Heart left ventricle (tissue), 16 donors: ENCODE results near the gene TNRC18. TPM values are rescaled to one million over a fixed set of nuclear protein-coding genes. Genes with fewer than 3 reads are reported as not detected.
A peak's percentile ranks its signal among the peaks of the same experiment; 100 is the strongest.

Experiments
- ATAC-seq, 4 donors: fragments of 200-7000 bp; cut with Tn5 transposase; one replicate each; pipeline ENCODE4 v1.9.1; 2020 to 2022; ENCODE audit warnings: moderate library complexity in 4 of 4, mild to moderate bottlenecking in 3 of 4, moderate number of reproducible peaks in 1 of 4
- DNase-seq, 5 donors: peaks; one replicate each; pipeline ENCODE4 v3.0.0-alpha.2; 2020
- H3K27ac ChIP-seq, 12 donors: fragments of 200-600 bp; sonication (generic) in 4 of 12; one replicate each; pipeline versions ENCODE4 v1.5.0 to v1.8.0; 2016 to 2022; ENCODE audit warnings: mild to moderate bottlenecking in 2 of 12
- H3K27me3 ChIP-seq, 9 donors: fragments of 200-600 bp; sonication (generic) in 2 of 9; one replicate each; pipeline versions ENCODE4 v1.5.1 to v1.8.0; 2016 to 2022; ENCODE audit warnings: mild to moderate bottlenecking in 3 of 9
- H3K36me3 ChIP-seq, 9 donors: fragments of 200-600 bp; sonication (generic) in 2 of 9; one replicate each; pipeline versions ENCODE4 v1.5.0 to v1.8.0; 2018 to 2022; ENCODE audit warnings: mild to moderate bottlenecking in 2 of 9
- H3K4me1 ChIP-seq, 12 donors: fragments of 200-600 bp; sonication (generic) in 4 of 12; one replicate each; pipeline versions ENCODE4 v1.5.0 to v1.8.0; 2016 to 2022; ENCODE audit warnings: mild to moderate bottlenecking in 3 of 12
- H3K4me3 ChIP-seq, 12 donors: fragments of 200-600 bp; sonication (generic) in 4 of 12; one replicate each; pipeline versions ENCODE4 v1.5.0 to v1.8.0; 2017 to 2022; ENCODE audit warnings: mild to moderate bottlenecking in 9 of 12, moderate library complexity in 4 of 12
- H3K9me3 ChIP-seq, 12 donors: fragments of 200-600 bp; sonication (generic) in 4 of 12; one replicate each; pipeline versions ENCODE4 v1.5.0 to v1.8.0; 2016 to 2022; ENCODE audit warnings: mild to moderate bottlenecking in 1 of 12
- POLR2A ChIP-seq, 2 donors: fragments of 450-650 bp; IDR thresholded peaks; one replicate each; pipeline ENCODE4 v1.6.1; 2017; ENCODE audit warnings: antibody characterized with exemption in 2 of 2, mild to moderate bottlenecking in 2 of 2, moderate library complexity in 2 of 2
- WGBS, 4 donors: extraction: QIAGEN DNeasy Blood & Tissue Kit in 2 of 4; methylation state at CpG; one replicate each; pipeline versions ENCODE4 v1.1.5 to v1.1.7; 2013 to 2018; 5-methylcytosine and 5-hydroxymethylcytosine counted together
- intact Hi-C, 10 donors: fragments of 100-400 bp; cut with DNase I; formaldehyde crosslinking; loops; one replicate each; pipeline versions ENCODE4 v1.11.1 to v1.14.2; 2022
- polyA plus RNA-seq, 2 donors: library from polyadenylated mRNA; stranded (reverse); fragments of 200-250 nt; gene quantifications; one replicate each; pipeline ENCODE4 v1.2.3, GENCODE V29; 2013
- total RNA-seq, 9 donors: library from RNA; depleted of rRNA in 2 of 9; stranded (reverse); fragments of >200 nt in 2 of 9; fragmentation: NEBNext Ultra II Directional in 3 of 9; extraction: Animal tissue kit (Norgen Biotek cat#: 25700) in 3 of 9; gene quantifications; one replicate each; pipeline versions ENCODE4 v1.1.0 to v1.2.4, GENCODE V29; 2016 to 2023
- TF ChIP-seq, protein P1 (sequence below), 12 donors: fragments of 200-600 bp; sonication (generic) in 4 of 12; IDR thresholded peaks; one replicate each; pipeline versions ENCODE4 v1.5.0 to v1.8.0; 2018 to 2022; ENCODE audit warnings: antibody characterized with exemption in 12 of 12, mild to moderate bottlenecking in 5 of 12
- donor health status: ischemic (EF 13 %, LVEDD 7.1; RV severe dilation, severe dysfunction).
- donor health status: healthy with polysubstance abuse.
- donor health status: DM: no; HTN: yes; CAD: no.
- donor health status: DM: no; HTN: no; CAD: no.
- donor health status: ischemic (EF 25% LVEDD 6.9; RV normal size, moderate dysfunction).
- donor health status: ischemic (EF 25% LVEDD 5.7; RV mildly dilated, moderate dysfunction).
- donor health status: healthy.
- donor health status: DM: yes; HTN: yes; CAD: no.
- donor health status: ischemic (EF 35%, LVEDD 5.7; RV mildly dilated, moderate dysfunction).
- donor health status: nonischemic (EF 11% LVEDD 7.7; RV severe dilation, severe dysfunction).
- donor health status: DM: yes; HTN: yes; CAD: no.
- donor health status: PGD.
- donor health status: ischemic (EF 29% LVEDD 5.4; RV normal size, mild dysfunction).
- donor health status: nonischemic (EF 23%, LVEDD 6.1; RV moderate dilation, normal function).

Gene TNRC18
- total and polyA plus RNA-seq, 11 donors = 23.4 to 66.6 (median 33.7) TPM

GRCh38 chr7:5413449-5413786 lies 10.2 kb downstream of the TNRC18 start:
- DNase-seq (no peak), ATAC-seq (peak in 1 of 4 donors; percentile 20)
- TF ChIP-seq POLR2A (IDR thresholded peaks at IDR 0.05) = no peak
- TF ChIP-seq, protein P1, sequence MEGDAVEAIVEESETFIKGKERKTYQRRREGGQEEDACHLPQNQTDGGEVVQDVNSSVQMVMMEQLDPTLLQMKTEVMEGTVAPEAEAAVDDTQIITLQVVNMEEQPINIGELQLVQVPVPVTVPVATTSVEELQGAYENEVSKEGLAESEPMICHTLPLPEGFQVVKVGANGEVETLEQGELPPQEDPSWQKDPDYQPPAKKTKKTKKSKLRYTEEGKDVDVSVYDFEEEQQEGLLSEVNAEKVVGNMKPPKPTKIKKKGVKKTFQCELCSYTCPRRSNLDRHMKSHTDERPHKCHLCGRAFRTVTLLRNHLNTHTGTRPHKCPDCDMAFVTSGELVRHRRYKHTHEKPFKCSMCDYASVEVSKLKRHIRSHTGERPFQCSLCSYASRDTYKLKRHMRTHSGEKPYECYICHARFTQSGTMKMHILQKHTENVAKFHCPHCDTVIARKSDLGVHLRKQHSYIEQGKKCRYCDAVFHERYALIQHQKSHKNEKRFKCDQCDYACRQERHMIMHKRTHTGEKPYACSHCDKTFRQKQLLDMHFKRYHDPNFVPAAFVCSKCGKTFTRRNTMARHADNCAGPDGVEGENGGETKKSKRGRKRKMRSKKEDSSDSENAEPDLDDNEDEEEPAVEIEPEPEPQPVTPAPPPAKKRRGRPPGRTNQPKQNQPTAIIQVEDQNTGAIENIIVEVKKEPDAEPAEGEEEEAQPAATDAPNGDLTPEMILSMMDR (IDR thresholded peaks at IDR 0.05) = no peak
- Histone ChIP-seq H3K4me3 (no peak overlapping the region), H3K27ac (peak overlapping the region in 1 of 12 donors; percentile 100), H3K27me3 (no peaks in the 10 kb centered on the region), H3K9me3 (peaks cover 0 to 4% (median 0%) of the 10 kb centered on the region in 12 donors), H3K4me1 (peaks cover 1 to 26% (median 10%) of the 10 kb centered on the region in 12 donors), H3K36me3 (peaks cover 0 to 12% (median 0%) of the 10 kb centered on the region in 9 donors)
- intact Hi-C loops = no loop called here
- WGBS, 4 donors = 78 to 85% (median 79%) methylated on average over 6 of the region's 6 CpGs

- Histone ChIP-seq H3K27ac (peak overlapping the region in 1 of 12 donors; percentile 47), H3K36me3 (peaks cover 0 to 38% (median 17%) of the 10 kb centered on the region in 9 donors), H3K4me1 (peaks cover 0 to 26% (median 8%) of the 10 kb centered on the region in 12 donors), H3K4me3 (no peak overlapping the region), H3K9me3 (peaks cover 0 to 7% (median 0%) of the 10 kb centered on the region in 12 donors), H3K27me3 (no peaks in the 10 kb centered on the region)
- WGBS, 4 donors = 87 to 89% (median 88%) methylated on average over 4 of the region's 4 CpGs
- intact Hi-C loops = no loop called here
- DNase-seq = no peak
- peak in 1 of 4 donors; percentile 16 for ATAC-seq
- TF ChIP-seq, protein P1 (IDR thresholded peaks at IDR 0.05) = no peak
- no peak for TF ChIP-seq POLR2A (IDR thresholded peaks at IDR 0.05)
Measured at GRCh38 chr7:5408777-5409176, 14.9 kb downstream of the TNRC18 start.

GRCh38 chr7:5406957-5407945 lies 16.4 kb downstream of the TNRC18 start:
- peaks cover 0 to 50% (median 19%) of the 10 kb centered on the region in 9 donors for H3K36me3 ChIP-seq
- ATAC-seq (peak in 1 of 4 donors; percentile 42), DNase-seq (no peak)
- intact Hi-C loops = no loop called here
- 76 to 84% (median 79%) methylated on average over 21 to 24 of the region's 24 CpGs for WGBS, 4 donors
- no peak for TF ChIP-seq POLR2A (IDR thresholded peaks at IDR 0.05)
- TF ChIP-seq, protein P1 (IDR thresholded peaks at IDR 0.05) = no peak
- H3K27me3 ChIP-seq = no peaks in the 10 kb centered on the region
- H3K27ac ChIP-seq = peak overlapping the region in 1 of 12 donors; percentile 47
- H3K4me1 ChIP-seq = peaks cover 0 to 22% (median 8%) of the 10 kb centered on the region in 12 donors
- peaks cover 0 to 7% (median 0%) of the 10 kb centered on the region in 12 donors for H3K9me3 ChIP-seq
- H3K4me3 ChIP-seq = no peak overlapping the region

DNA sequence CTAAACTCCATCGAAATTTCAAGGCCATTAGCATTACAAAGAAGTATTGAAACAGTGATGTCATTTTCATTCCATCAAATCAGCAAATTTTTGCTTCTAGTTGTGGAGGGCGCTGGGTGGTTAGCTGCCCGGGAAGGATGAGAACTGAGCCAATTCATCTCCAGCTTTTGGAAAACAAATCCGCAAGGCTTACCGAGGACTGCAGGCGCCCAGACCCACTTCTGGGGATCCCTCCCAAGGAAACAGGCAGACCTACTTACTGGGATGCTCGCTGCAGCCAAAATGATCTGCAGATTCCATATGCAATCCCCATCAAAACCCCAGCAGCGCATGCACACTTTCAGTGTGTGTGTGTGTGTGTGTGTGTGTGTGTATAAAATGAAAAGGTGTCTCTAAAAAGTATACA lies 19.2 kb downstream of the TNRC18 start:
- DNase-seq (no peak), ATAC-seq (no peak)
- H3K4me1 ChIP-seq = peaks cover 0 to 17% (median 8%) of the 10 kb centered on the region in 12 donors
- WGBS, 4 donors = 79 to 85% (median 81%) methylated on average over 8 of the region's 8 CpGs
- no peaks in the 10 kb centered on the region for H3K27me3 ChIP-seq
- H3K36me3 ChIP-seq = peaks cover 0 to 70% (median 26%) of the 10 kb centered on the region in 9 donors
- no peak overlapping the region for H3K4me3 ChIP-seq
- TF ChIP-seq, protein P1 (IDR thresholded peaks at IDR 0.05) = no peak
- TF ChIP-seq POLR2A (IDR thresholded peaks at IDR 0.05) = no peak
- peaks cover 0 to 3% (median 0%) of the 10 kb centered on the region in 12 donors for H3K9me3 ChIP-seq
- peak overlapping the region in 1 of 12 donors; percentile 38 for H3K27ac ChIP-seq
- intact Hi-C loops = no loop called here
